NOMO-1 treated with DMSO at 0.1 percent for 48 hours (cell line): ENCODE results near the gene RAB6A.
"Not testable (repeated sequence)": the region's sequence is repeated elsewhere in the genome, so short reads cannot be mapped to it uniquely, and the experiment has no call there.

ENCODE experiments used
- DNase-seq: peaks from one replicate; lab custom pipeline; 2025; ENCODE audit not compliant: unreplicated experiment; lab: John Stamatoyannopoulos, UW

RAB6A gene

DNA sequence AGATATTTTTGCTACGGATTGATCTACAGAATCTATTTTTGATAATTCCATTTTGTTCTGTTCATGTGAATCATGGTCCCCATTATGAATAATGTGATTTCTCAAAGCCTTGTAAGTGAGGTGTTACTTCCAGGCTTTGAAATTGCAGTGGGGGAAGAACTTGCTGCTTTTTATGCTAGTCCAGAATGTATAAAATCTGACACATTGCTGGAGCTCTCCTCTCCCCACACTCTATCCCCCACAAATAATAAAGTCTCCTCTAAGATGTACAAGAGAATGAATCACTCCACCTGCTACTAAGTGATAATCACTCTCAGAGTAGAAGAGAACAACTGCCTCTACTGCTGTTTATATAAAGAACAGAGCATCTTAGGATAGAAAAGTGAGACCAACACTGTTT, 5.9 kb upstream of the RAB6A start:
- DNase-seq, result no peak

DNA sequence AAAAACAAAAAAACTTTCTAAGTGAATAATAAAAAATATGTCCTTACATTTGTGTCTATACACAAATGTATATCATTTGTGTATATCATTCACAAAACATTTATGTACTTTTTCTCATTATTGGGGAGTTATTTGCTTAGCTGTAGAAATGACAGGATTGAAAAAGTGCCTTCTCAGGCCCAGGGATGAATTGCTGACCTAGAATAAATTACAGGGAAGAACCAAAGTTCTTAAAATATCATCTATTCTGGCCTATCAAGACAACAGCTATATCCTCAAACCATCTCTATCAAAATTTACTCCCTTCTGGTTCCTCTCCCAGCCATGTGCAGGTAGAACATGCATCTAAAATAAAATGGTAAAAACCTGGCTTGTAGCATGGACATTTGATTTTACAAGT, 1.9 kb upstream of the RAB6A start:
- DNase-seq, result no peak

DNA sequence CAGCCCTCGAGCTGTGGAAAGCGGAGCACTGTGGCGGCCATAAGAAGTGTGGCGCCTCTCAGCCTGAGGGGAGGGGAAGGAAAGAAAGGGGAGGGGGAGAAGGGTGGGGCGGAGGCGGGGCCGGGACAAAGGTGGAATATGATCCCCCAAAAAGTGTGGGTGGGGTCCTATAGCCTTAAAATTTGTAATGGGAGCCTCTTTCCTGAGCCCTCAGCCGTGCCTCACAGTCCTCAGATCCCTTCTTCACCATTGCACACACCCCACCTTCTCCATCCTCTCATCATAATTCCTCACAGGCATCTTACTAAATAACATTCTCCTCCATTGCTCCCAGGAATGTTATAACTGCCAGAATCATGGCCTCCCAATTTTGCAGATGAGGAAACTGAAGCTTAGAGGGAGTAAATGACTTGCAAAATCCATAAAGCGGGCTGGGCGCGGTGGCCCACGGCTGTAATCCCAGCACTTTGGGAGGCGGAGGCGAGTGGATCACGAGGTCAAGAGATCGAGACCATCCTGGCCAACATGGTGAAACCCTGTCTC, 600 bp upstream of the RAB6A start:
- DNase-seq, result no peak

DNA sequence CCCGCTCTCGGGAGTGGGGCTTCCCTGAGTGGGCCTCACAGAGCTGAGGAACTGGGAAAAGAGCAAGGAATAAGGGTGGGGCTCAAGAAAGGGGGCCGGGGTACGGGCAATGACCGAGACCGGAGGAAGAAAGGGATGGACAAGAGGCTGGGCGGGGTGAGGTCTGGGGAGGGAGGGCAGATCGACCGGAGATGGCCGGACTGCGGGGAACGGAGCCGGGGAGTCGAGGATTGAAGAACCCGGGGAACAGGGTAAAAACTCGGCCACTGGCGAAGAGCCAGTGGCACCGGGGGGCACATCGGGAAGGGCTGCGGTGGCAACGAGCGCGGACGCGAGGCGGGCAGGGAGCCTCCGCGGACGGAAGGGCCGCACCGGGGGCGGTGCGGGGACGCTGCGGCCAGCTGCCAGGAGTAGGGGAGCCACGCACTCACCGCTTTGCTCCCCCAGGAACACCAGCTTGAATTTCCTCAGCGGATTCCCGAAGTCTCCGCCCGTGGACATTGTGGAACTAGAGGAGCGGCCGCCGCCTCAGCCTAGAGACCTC, 667 bp downstream of the RAB6A start:
- no peak for DNase-seq

DNA sequence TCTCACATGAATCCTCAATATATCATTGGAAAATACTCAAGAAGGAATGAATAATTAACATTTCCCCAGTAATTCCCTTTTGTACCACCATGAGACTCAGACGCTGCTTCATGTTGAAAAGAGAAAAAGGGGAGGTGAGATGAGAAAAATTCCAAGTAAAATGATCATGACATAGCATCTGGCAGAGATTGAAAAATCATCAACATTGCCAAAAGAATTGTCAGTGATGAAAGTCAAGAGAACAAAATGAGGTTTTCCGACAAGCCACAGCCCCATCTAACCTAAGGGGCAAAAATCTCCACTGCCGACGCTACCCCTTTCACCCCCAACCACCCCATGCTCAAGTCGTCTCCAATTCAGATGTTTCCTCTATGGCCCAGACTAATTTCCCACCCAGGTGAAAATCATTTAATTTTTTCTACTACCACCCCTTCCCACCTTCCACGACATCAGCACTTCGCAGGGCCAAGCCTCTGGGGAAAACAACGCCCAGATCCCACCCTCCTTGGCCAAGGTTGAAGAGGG, 1.2 kb downstream of the RAB6A start:
- DNase-seq, result no peak

DNA sequence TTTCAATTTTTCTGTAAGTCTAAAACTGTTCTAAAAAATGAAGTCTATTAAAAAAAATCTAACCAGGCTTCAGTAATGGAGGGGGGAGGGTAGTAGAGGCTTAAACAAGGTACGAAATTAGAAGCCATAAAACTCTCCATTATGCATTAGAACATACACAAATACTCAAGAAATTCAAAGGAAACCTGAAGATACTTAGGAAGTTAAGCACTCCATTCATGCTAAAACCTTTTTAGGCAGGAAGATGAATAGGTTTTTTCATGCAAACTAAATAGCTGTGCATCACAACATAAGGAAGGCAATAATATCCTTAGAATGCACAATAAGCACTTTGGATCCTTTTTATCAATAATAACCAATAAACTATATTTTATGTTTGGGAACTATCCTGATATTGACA, 2.4 kb downstream of the RAB6A start:
- no peak for DNase-seq

DNA sequence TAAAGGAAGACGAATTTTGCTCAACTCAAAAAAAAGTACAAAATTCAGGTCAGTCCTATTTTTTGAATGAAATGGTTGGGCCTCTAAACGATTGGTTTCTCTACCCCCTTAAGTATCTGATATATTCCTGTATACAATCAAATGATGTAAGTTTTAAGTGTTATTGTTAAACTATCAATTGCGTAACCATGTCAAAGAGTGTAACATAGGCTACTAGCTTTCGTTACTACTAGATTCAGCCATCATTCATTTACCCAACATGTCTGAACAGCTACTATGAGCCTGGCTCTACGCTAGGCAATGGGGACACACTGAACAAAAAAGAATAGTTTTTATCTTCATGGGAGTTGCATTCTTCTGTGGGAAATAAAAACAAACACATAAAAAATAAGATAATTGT, 3.3 kb downstream of the RAB6A start:
- DNase-seq, result peak; percentile 45

DNA sequence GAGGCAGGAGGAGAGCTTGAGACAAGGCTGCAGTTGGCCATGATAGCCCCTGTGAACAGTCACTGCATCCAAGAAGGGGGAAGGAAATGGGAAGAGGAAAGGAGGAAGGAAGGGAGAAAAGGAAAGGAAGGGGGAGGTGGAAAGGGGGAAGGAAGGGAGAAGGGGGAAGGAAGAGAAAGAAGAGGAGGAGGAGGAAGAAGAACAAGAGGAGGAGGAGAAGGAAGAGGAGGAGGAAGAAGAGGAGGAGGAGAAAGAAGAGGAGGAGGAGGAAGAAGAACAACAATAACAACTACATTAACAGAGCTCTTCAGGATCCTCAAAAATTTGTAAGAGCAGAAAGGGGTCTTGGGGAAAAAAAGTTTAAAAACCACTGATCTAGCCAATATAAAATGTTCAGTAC, 5.2 kb downstream of the RAB6A start:
- DNase-seq, result no peak

DNA sequence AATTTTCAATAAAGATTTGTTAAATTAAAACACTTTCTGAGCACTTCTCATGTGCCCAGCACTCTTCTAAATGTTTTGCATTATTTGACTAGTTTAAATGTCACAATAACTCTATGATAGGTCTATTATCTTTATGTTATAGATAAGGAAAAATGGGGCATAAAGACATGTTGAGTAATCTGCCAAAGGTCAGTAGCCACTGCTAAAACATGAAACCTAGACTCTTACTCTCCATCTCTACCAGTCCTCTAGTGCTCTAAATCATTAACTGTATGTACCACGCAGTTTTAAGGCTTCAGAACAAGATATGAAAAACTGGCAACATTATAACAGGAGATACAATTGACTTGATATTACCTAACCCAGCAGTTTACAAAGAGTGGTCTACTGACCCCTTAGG, 6.9 kb downstream of the RAB6A start:
- no peak for DNase-seq

DNA sequence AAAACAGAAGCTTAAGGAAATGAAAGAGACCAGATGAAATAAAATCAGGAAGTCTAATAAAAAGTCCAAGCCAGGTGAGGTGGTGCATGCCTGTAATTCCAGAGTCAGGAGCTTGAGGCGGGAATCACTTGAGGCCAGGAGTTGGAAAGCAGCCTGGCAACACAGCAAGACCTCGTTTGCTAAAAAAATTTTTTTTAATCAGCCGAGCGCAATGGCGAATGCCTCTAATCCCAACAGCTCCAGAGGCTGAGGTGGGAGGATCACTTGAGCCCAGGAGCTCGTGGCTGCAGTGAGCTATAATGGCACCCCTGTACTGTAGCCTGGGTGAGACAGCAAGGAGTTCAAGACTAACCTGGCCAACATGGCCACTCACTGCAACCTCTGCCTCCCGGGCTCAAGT, 8.0 kb downstream of the RAB6A start:
- no peak for DNase-seq

DNA sequence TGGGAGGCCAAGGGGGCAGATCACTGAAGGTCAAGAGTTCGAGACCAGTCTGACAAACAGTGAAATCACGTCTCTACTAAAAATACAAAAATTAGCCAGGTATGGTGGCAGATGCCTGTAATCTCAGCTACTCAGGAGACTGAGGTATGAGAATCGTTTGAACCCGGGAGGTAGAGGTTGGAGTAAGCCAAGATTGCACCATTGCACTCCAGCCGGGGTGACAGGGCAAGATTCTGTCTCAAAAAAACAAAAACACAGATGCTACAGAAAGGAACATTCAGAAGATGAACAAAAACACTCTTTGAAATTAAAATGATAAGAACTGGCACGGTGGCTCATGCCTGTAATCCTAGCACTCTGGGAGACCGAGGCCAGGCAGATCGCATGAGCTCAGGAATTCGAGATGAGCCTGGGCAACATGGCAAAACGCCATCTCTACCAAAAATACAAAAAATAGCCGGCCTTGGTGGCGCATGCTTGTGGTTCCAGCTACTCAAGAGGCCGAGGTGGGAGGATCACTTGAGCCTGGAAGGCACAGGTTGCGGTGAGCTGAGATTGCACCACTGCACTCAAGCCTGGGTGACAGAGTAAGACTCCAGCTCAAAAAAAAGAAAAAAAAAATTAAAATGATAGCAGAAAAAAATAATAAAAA, 8.5 kb downstream of the RAB6A start:
- no peak for DNase-seq

DNA sequence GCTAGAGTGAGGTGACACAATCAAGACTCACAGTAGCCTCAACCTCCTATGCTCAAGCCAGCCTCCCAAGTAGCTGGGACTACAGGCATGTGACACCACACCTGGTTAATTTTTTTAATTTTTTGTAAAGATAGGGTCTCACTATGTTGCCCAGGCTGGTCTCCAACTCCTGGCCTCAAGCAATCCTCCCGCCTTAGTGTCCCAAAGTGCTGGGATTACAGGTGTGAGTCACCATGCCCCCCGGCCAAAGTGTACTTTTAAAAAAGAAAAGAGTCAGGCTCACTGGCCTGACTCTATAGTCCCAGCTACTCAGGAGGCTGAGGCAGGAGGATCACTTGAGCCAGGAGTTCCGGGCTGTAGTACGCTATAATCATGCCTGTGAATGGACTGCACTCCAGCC, 10.0 kb downstream of the RAB6A start:
- not testable (repeated sequence) for DNase-seq

DNA sequence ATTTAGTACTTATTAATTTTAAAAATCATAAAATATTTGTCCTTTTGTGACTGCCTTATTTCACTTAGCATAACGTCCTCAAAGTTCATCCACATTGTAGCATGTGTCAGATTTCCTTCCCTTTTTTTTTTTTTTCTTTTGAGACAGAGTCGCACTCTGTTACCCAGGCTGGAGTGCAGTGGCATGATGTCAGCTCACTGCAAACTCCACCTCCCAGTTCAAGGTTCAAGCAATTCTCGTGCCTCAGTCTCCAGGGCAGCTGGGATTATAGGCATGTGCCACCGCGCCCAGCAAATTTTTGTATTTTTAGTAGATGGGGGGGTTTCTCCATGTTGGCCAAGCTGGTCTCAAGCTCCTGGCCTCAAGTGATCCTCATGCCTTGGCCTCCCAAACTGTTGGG, 10.6 kb downstream of the RAB6A start:
- peak; percentile 27 for DNase-seq

DNA sequence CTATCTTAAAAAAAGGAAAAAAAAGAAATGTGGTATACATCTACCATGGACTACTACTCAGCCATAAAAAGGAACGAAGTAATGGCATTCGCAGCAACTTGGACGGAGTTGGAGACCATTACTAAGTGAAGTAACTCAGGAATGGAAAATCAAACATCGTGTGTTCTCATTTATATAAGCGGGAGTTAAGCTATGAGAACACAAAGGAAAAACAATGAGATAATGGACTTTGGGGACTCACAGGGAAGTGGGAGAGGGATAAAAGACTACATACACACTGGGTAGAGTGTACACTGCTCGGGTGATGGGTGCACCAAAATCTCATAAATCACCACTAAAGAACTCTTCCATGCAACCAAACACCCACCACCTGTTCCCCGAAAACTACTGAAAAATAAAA, 11.8 kb downstream of the RAB6A start:
- no peak for DNase-seq

DNA sequence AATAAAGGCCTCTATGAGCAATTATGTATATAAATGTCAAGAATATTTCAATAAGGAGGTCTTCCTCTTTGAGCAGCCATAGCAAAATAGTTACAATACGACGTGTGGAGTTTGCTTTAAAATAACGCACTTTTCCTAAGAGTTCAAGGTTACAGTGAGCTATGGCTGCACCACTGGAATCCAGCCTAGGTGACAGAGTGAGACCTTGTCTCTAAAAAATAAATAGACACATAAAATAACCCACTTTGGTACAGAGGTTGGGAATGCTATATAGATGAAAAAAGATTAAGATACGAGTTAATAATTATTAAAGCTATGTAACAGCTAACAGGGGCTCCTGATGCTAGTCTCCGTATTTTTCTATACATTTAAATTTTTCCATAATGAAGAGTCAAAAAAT, 12.6 kb downstream of the RAB6A start:
- no peak for DNase-seq

DNA sequence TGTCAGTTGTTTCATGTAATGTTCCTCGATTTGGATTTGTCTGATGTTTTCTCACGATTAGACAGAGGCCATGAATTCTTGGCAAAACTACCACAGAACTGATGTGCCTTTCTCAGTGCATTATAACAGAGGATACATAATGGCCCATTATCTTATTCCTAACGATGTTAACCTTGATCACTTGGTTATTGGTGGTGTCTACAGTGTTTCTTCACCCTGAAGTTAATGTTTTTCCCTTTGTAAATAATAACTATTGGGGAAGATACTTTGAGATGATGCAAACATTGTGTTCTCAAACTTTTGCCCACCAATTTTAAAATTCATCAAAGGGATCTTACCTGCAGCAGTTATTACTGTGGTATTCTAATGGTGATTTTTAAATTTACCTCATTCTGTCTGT, 13.1 kb downstream of the RAB6A start:
- no peak for DNase-seq

DNA sequence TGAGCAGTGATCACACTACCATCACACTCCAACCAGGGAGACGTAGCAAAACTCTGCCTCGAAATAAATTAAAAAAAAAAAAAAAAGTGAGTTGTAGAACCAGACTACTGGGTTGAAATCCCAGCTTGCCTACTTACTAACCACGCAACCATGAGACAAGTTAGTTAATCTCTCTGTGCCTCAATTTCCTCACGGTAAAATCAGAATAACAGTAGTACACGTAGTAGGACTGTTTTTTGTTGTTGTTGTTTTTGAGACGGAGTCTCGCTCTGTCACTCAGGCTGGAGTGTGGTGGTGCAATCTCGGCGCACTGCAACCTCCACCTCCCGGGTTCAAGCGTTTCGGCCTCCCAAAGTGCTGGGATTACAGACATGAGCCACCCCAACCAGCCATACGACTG, 14.2 kb downstream of the RAB6A start:
- no peak for DNase-seq

DNA sequence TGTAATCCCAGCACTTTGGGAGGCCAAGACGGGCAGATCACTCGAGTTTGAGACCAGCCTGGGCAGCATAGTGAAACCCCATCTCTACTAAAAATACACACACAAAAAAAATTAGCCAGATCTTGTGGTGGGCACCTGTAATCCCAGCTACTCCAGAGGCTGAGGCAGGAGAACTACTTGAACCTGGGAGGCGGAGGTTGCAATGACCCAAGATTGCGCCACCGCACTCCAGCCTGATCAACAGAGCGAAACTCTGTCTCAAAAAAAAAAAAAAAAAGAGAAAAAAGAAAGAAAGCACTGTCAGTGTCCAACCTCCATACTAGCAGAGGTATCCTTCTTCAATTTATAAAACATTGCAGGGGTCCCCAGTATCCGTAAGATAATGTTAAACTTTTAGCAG, 17.8 kb downstream of the RAB6A start:
- DNase-seq, result no peak

DNA sequence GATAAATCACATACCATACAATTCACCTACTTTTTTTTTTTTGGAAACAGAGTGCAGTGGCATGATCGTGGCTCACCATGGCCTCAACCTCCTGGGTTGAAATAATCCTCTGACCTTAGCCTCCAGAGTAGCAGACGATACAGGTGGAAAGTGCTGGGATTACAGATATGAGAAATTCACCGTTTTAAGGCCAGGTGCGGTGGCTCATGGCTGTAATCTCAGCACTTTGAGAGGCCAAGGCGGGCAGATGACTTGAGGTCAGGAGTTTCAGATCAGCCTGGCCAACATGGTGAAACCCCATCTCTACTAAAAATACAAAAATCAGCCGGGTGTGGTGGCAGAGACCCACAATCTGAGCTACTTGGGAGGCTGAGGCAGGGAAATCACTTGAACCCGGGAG, 24.9 kb downstream of the RAB6A start:
- DNase-seq, result not testable (repeated sequence)

DNA sequence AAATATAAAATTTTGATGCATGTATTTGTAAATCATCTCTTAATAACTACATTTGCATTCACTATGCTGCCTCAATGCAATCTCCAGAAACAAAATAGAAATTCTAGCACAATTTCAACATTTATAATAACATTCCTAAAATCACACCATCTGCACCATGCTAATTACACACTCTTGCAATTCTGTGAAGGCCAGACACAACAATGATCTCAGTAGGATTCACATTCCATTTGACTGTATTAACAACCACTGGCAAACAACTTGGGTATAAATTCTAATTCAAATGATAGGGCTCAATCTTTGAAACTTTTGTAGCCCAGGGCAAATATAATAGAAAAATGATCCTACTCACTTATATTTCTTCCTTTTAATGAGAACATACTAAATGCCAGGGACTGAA, 25.9 kb downstream of the RAB6A start:
- DNase-seq, result no peak

DNA sequence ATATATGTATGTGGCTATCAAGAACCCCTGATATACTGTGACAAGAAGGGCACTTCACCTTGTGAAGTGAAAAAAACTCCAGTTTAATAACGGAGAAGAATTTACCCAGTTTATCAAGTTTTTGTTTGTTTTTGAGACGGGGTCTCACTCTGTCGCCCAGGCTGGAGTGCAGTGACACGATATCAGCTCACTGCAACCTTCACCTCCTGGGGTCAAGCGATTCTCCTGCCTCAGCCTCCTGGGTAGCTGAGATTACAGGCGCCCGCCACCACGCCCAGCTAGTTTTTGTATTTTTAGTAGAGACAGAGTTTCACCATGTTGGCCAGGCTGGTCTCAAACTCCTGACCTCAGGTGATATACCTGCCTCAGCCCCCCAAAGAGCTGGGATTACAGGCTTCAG, 26.9 kb downstream of the RAB6A start:
- not testable (repeated sequence) for DNase-seq

DNA sequence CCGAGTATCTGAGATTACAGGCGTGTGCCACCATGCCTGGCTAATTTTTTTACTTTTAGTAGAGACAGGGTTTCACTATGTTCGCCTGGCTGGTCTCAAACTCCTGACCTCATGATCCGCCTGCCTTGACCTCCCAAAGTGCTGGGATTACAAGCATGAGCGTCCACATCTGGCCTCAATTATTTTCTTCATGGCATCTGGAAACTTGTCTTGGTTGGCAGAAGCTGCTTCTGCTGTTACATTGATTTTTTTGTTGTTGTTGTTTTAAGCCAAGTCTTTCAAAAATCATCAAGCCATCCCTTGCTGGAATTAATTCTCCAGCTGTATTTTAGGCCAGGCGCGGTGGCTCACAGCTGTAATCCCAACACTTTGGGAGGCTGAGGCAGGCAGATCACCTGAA, 27.9 kb downstream of the RAB6A start:
- DNase-seq, result not testable (repeated sequence)
